Measurements from ENCODE around the gene ATPAF2.

DNA sequence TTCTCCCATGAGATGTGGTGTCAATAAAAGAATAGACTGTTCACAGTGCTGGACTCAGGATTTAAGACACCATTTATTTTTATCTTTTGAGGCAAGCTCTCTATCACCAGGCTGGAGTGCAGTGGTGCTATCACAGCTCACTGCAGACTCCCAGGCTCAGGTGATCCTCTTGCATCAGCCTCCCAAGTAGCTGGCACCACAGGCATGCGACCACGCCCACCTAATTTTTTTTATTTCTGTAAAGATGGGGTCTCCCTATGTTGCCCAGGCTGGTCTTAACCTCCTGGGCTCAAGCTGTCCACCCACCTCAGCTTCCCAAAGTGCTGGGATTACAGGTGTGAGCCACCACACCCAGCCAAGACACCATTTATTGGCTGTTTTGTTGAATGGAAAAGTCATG, 30.1 kb upstream of the ATPAF2 start:
- TF ChIP-seq, protein P1, sequence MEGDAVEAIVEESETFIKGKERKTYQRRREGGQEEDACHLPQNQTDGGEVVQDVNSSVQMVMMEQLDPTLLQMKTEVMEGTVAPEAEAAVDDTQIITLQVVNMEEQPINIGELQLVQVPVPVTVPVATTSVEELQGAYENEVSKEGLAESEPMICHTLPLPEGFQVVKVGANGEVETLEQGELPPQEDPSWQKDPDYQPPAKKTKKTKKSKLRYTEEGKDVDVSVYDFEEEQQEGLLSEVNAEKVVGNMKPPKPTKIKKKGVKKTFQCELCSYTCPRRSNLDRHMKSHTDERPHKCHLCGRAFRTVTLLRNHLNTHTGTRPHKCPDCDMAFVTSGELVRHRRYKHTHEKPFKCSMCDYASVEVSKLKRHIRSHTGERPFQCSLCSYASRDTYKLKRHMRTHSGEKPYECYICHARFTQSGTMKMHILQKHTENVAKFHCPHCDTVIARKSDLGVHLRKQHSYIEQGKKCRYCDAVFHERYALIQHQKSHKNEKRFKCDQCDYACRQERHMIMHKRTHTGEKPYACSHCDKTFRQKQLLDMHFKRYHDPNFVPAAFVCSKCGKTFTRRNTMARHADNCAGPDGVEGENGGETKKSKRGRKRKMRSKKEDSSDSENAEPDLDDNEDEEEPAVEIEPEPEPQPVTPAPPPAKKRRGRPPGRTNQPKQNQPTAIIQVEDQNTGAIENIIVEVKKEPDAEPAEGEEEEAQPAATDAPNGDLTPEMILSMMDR (IDR thresholded peaks at IDR 0.05; ENCODE audit: insufficient read depth, low read length, poor library complexity, severe bottlenecking), result no peak
- TF ChIP-seq EZH2phosphoT487 (conservative IDR thresholded peaks at IDR 0.05; ENCODE audit: low read length), result no peak
